Measurements from ENCODE around the gene LHX3. TPM values are rescaled to one million over a fixed set of nuclear protein-coding genes. Genes with fewer than 3 reads are reported as not detected.

The LHX3 gene
- total RNA-seq, 1 experiment from 2014 or later = not detected

DNA sequence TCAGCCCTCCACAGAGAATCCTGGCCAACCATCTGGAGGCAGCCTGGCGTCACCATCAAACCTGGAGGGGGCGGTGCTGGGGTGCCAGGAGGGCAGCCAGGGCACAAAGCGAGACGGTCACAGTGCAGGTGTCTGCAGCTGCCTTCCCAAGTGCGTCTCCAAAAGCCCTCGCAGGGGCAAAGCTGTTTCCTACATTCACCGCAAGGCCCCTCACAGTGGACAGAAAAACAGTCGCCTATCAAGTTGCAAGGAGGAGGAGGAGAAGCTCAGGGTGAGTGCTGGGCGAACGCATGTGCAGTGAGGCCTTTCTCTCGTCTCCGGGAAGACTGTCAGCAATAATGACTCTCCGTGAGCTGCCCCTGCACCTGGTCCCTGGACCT, 18.0 kb upstream of the LHX3 start:
- H4K5ac ChIP-seq (ENCODE audit: insufficient read length, low read depth, low read length) = no peak overlapping the region
- Mint-ChIP-seq H3K4me3 (no peak overlapping the region), H3K9me3 (no peaks in the 10 kb centered on the region), H3K36me3 (ENCODE audit: insufficient read depth in 1 of 3, low read depth in 3 of 3) (peaks cover 16 to 45% (median 19%) of the 10 kb centered on the region in 3 experiments), H3K27me3 (ENCODE audit: low read depth) (no peaks in the 10 kb centered on the region), H3K27ac (no peak overlapping the region), H3K4me1 (peaks cover 0 to 5% of the 10 kb centered on the region in 2 experiments; a peak in 2 of 4 replicates)
- H3T11ph ChIP-seq (ENCODE audit: low read length) = no peak overlapping the region
- H3K27ac ChIP-seq (ENCODE audit: insufficient read length, low read depth, low read length) = no peak overlapping the region
- no peak overlapping the region for H2AFZ ChIP-seq (ENCODE audit: low read length)
- H3K27me3 ChIP-seq (ENCODE audit: insufficient read depth, low read length) = no peaks in the 10 kb centered on the region
- no peak overlapping the region for H3K18ac ChIP-seq (ENCODE audit: insufficient read length, low read depth, low read length)
- H3K4me1 ChIP-seq (ENCODE audit: insufficient read depth, low read length) = no peaks in the 10 kb centered on the region
- H3K9ac ChIP-seq (ENCODE audit: extremely low read depth, insufficient read length, low read length) = no peak overlapping the region
- H4K20me1 ChIP-seq (ENCODE audit: control insufficient read depth, insufficient read depth, insufficient read length) = no peaks in the 10 kb centered on the region
- no peak overlapping the region for H3K4ac ChIP-seq (ENCODE audit: low read depth, low read length)
- no peak overlapping the region for H2BK12ac ChIP-seq (ENCODE audit: insufficient read length, low read depth, low read length)
- no peaks in the 10 kb centered on the region for H3K9me3 ChIP-seq (ENCODE audit: control insufficient read depth, low read depth, low read length)
- no peak overlapping the region for H2AK5ac ChIP-seq (ENCODE audit: insufficient read length, low read length)
- H3K4me2 ChIP-seq (ENCODE audit: insufficient read depth, insufficient read length, low read length) = no peak overlapping the region
- H4K8ac ChIP-seq (replicated peaks; ENCODE audit: insufficient read length, low read depth, low read length) = no peak overlapping the region
- H2BK5ac ChIP-seq (ENCODE audit: insufficient read length, low read length) = no peak overlapping the region
- H3K79me2 ChIP-seq (ENCODE audit: insufficient read depth, low read length) = no peaks in the 10 kb centered on the region
- no peak overlapping the region for H2BK20ac ChIP-seq (ENCODE audit: low read depth, low read length, poor library complexity, severe bottlenecking)
- no CpG with 5 or more reads among the region's 13 CpGs for WGBS (ENCODE audit: extremely low coverage, insufficient read length, low lambda C conversion rate)
- H3K23ac ChIP-seq (ENCODE audit: insufficient read length, low read depth, low read length) = no peak overlapping the region
- no peak overlapping the region for H2BK15ac ChIP-seq (ENCODE audit: low read depth, low read length)
- H2BK120ac ChIP-seq (ENCODE audit: low read depth, low read length, poor library complexity, severe bottlenecking) = no peak overlapping the region
- no peak overlapping the region for H4K91ac ChIP-seq (ENCODE audit: insufficient read length, low read depth, low read length)
- no peaks in the 10 kb centered on the region for H3K79me1 ChIP-seq (ENCODE audit: insufficient read depth, low read depth, low read length, poor library complexity, severe bottlenecking)
- no peaks in the 10 kb centered on the region for H3K23me2 ChIP-seq (ENCODE audit: insufficient read length, low read depth, low read length, poor library complexity, severe bottlenecking)
- H3K56ac ChIP-seq (ENCODE audit: insufficient read length, low read depth, low read length) = no peak overlapping the region
- no peak overlapping the region for H3K14ac ChIP-seq (ENCODE audit: insufficient read depth, low read length)
- TF ChIP-seq, protein P1, sequence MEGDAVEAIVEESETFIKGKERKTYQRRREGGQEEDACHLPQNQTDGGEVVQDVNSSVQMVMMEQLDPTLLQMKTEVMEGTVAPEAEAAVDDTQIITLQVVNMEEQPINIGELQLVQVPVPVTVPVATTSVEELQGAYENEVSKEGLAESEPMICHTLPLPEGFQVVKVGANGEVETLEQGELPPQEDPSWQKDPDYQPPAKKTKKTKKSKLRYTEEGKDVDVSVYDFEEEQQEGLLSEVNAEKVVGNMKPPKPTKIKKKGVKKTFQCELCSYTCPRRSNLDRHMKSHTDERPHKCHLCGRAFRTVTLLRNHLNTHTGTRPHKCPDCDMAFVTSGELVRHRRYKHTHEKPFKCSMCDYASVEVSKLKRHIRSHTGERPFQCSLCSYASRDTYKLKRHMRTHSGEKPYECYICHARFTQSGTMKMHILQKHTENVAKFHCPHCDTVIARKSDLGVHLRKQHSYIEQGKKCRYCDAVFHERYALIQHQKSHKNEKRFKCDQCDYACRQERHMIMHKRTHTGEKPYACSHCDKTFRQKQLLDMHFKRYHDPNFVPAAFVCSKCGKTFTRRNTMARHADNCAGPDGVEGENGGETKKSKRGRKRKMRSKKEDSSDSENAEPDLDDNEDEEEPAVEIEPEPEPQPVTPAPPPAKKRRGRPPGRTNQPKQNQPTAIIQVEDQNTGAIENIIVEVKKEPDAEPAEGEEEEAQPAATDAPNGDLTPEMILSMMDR (conservative IDR thresholded peaks at IDR 0.05) = no peak
- DNase-seq = no peak

Measured in H9 (cell line).